ENCODE results near the gene CHMP2A.
"Not testable (repeated sequence)": the region's sequence is repeated elsewhere in the genome, so short reads cannot be mapped to it uniquely, and the experiment has no call there.

The CHMP2A gene

GRCh38 chr19:58554494-58555368, at the start of gene CHMP2A:
Gene CHMP2A, minus strand, starts transcription at chr19:58555105. Its CDS starts 893 bp downstream, at chr19:58554212.
- no peak for DNase-seq

- no peak for DNase-seq
These were observed 31.3 kb upstream of the CHMP2A start for GRCh38 chr19:58586133-58586765.

- DNase-seq: no peak
These were observed 30.7 kb upstream of the CHMP2A start for GRCh38 chr19:58585442-58586132.

- DNase-seq: no peak
These were observed 29.9 kb upstream of the CHMP2A start for GRCh38 chr19:58584498-58585441.

GRCh38 chr19:58582985-58583384, 28.1 kb upstream of the CHMP2A start:
- DNase-seq: no peak

GRCh38 chr19:58581227-58582141, 26.6 kb upstream of the CHMP2A start:
- DNase-seq: no peak

- no peak for DNase-seq
These were observed 24.7 kb upstream of the CHMP2A start for GRCh38 chr19:58579473-58580142.

GRCh38 chr19:58578012-58578925, 23.4 kb upstream of the CHMP2A start:
- DNase-seq: no peak

- DNase-seq: not testable (repeated sequence)
These were observed 22.7 kb upstream of the CHMP2A start for GRCh38 chr19:58577581-58577980.

- no peak for DNase-seq
These were observed 20.5 kb upstream of the CHMP2A start for GRCh38 chr19:58575183-58576041.

- DNase-seq: no peak
These were observed 18.8 kb upstream of the CHMP2A start for GRCh38 chr19:58573658-58574164.

- DNase-seq: no peak
These were observed 18.1 kb upstream of the CHMP2A start, which contains the start of gene MZF1 for GRCh38 chr19:58572818-58573657. Gene MZF1, minus strand, starts transcription at chr19:58573335. Its CDS starts 1,946 bp downstream, at chr19:58571389.

- DNase-seq: no peak
These were observed 17.3 kb upstream of the CHMP2A start for GRCh38 chr19:58572026-58572817.

- DNase-seq: no peak
These were observed 16.7 kb upstream of the CHMP2A start for GRCh38 chr19:58571575-58571947.

- no peak for DNase-seq
These were observed 16.1 kb upstream of the CHMP2A start for GRCh38 chr19:58570770-58571574.
